Body of pancreas (tissue), 4 donors: ENCODE data around the gene NSUN4.

Experiments
- CTCF ChIP-seq, 7 experiments: fragments of 450-650 bp in 4 of 7; fragments of 200-600 bp in 3 of 7; sonication (generic) in 3 of 7; IDR thresholded peaks; one replicate each; pipeline ENCODE4 v1.5.1; 2016 to 2019; ENCODE audit warnings: antibody characterized with exemption in 7 of 7
- POLR2A ChIP-seq, 3 donors: fragments of 450-650 bp; IDR thresholded peaks; one replicate each; pipeline ENCODE4 v1.6.1; 2016; ENCODE audit warnings: antibody characterized with exemption in 3 of 3, mild to moderate bottlenecking in 2 of 3

- TF ChIP-seq POLR2A (IDR thresholded peaks at IDR 0.05) (no peak), CTCF (IDR thresholded peaks at IDR 0.05) (no peak)
These were observed 36.7 kb upstream of the NSUN4 start for GRCh38 chr1:46303872-46304326.
